ENCODE data around the gene EPB41L3.

- TF ChIP-seq, protein P1, sequence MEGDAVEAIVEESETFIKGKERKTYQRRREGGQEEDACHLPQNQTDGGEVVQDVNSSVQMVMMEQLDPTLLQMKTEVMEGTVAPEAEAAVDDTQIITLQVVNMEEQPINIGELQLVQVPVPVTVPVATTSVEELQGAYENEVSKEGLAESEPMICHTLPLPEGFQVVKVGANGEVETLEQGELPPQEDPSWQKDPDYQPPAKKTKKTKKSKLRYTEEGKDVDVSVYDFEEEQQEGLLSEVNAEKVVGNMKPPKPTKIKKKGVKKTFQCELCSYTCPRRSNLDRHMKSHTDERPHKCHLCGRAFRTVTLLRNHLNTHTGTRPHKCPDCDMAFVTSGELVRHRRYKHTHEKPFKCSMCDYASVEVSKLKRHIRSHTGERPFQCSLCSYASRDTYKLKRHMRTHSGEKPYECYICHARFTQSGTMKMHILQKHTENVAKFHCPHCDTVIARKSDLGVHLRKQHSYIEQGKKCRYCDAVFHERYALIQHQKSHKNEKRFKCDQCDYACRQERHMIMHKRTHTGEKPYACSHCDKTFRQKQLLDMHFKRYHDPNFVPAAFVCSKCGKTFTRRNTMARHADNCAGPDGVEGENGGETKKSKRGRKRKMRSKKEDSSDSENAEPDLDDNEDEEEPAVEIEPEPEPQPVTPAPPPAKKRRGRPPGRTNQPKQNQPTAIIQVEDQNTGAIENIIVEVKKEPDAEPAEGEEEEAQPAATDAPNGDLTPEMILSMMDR (conservative IDR thresholded peaks at IDR 0.05; ENCODE audit: low read length): no peak
- no peak for TF ChIP-seq EZH2phosphoT487 (IDR thresholded peaks at IDR 0.05; ENCODE audit: borderline replicate concordance, low read depth, low read length)
Observed at GRCh38 chr18:5413447-5413846, 130.3 kb downstream of the EPB41L3 start.

Data from OCI-LY7 (cell line).